HG03442 (cell line): ENCODE results near the gene DNPEP.
A peak's percentile ranks its signal among the peaks of the same experiment; 100 is the strongest.

ENCODE experiments used
- ATAC-seq: cut with Tn5 transposase; IDR thresholded peaks from one replicate; pipeline ENCODE4 v1.9.1; 2021; ENCODE audit warnings: mild to moderate bottlenecking, moderate library complexity; ENCODE audit not compliant: unreplicated experiment

Gene DNPEP

DNA sequence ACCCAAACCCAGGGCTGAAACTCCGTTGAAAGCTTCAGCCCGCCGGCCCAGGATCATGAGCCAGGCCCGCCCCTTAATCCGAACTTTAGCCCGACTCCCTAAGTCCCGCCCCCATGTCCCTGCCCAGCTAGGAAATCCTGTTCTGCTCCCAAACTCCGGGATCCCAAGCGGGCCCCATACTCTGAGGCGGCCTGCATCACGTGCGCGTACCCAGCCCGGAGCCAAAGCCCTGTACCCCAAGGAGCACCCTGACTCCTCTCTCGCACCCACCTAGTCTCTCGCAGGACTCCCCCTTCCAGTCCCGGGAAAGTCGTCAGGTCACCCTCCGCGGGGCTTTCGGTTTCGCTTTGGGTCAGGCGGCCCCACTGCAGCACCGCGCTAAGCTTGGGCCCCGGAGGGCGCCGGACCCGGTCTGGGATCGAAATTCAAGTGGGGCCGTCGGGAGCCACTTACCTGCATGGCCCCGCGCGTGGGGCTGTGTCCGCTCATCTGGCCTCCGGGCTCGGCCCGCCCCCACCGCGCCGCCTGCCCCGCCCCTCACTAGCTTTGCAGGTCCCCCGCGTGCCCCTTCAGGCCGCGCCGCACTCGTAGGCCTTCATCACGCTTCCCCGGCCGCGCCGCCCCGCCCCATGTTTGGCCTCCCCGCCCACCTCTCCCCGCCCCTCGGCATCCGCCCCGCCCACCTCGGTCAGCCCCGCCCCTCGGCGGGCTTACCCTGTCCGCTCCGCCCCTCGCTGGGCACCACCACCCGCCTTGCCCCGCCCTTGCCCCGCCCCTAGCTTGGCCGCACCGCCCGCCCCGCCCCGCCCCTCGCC is at the start of gene DNPEP:
TSS of gene DNPEP (minus strand) at position 607 of the 815 bp plus-strand sequence. CDS start at position 489, 118 bp downstream.
- ATAC-seq = peak; percentile 63

DNA sequence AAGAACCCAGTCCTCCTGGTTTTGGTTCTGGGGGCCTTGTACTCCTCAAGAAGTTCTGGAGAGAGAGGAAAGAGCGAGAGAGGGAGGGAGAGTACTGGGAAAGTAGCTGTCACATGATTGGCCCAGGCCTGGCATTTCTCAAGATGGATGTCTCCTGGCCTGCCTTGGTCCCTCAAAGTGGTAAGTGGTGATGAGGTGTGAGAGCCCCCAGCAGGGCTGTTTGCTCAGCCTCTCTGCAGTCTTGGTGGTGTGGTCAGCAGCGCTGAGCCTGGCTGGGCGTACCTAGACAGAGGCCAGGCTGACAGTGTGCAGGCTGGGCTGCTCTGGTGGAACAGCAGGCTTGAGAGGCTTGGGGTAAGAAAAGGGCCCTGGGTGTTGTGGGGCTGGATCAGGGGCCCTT is 49.4 kb upstream of the DNPEP start:
- ATAC-seq = no peak

DNA sequence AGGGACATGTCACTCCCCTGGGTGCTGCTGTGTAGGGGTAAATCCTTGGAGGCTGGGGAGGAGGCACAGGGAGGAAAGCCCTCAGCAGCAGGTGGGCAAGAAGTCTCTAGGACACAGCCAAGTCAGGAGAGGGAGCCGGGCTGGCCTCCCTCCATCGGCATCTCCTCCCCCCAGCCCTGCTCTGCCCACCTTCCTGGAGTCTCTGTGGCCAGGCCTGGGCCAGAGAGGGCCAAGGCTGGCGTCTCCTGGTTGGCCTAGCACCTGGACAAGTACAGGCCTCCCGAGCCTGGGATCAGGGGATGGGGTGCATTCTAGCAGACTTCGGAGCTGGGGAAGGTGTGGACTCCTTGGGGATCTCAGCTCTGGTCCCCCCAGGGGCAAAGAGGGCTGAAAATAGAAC is 48.8 kb upstream of the DNPEP start:
- ATAC-seq = no peak

DNA sequence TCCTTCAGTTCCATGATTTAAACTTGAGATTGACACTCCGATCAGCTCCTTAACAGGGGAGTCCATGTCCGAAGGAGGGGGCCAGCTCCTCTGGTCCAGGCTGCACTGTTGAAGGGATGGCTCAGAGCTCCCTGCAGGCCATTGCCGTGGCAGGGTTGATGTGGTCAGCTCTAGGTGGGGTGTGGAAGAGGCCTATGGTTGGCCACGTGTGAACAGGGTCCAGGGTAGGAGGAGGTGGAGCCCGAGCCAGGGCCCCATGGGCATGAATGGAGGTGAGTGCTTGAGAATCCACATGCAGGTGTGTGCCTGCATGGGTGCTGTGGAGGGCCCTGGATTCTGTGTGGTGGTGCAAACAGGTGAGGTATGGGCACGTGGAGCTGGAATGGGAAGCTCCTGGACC is 48.0 kb upstream of the DNPEP start:
- no peak for ATAC-seq

DNA sequence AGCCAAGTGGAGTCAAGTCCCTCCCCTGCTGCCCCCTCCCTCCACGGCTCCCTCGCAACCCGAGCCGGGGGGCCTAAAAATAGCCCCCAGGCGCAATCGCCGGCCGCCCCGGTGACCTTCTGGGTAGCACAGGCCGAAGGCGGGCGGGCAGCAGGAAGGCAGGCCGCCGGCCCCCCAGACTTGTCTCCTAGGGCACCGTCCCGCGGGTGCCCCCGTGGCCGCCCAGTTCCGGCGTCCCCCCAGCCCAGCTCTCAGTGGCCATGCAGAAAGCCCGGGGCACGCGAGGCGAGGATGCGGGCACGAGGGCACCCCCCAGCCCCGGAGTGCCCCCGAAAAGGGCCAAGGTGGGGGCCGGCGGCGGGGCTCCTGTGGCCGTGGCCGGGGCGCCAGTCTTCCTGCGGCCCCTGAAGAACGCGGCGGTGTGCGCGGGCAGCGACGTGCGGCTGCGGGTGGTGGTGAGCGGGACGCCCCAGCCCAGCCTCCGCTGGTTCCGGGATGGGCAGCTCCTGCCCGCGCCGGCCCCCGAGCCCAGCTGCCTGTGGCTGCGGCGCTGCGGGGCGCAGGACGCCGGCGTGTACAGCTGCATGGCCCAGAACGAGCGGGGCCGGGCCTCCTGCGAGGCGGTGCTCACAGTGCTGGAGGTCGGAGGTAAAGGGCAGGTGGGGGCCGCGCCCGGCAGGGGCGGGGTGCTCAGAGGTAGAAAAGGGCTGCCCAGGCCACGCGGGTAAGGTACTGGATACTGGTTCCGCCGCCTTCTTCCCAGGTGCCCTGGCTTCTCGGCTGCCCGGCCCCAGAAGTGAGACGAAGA is 47.2 kb upstream of the DNPEP start, which contains the start of gene SPEG:
TSS of gene SPEG (plus strand) at position 126 of the 808 bp plus-strand sequence. CDS start at position 261, 135 bp downstream.
- no peak for ATAC-seq

DNA sequence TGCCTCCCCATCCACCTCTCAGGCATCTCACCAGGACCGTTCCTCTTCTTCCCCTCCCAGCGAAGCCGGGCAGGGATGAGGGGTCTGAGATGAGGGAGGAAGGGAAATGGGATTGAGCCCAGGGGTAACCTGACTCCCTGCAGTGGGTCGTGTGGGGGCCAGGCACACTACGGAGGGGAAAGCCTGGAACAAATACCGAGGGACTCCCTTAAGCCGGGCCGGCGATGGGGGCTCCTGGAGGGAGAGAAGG is 46.7 kb upstream of the DNPEP start:
- no peak for ATAC-seq

DNA sequence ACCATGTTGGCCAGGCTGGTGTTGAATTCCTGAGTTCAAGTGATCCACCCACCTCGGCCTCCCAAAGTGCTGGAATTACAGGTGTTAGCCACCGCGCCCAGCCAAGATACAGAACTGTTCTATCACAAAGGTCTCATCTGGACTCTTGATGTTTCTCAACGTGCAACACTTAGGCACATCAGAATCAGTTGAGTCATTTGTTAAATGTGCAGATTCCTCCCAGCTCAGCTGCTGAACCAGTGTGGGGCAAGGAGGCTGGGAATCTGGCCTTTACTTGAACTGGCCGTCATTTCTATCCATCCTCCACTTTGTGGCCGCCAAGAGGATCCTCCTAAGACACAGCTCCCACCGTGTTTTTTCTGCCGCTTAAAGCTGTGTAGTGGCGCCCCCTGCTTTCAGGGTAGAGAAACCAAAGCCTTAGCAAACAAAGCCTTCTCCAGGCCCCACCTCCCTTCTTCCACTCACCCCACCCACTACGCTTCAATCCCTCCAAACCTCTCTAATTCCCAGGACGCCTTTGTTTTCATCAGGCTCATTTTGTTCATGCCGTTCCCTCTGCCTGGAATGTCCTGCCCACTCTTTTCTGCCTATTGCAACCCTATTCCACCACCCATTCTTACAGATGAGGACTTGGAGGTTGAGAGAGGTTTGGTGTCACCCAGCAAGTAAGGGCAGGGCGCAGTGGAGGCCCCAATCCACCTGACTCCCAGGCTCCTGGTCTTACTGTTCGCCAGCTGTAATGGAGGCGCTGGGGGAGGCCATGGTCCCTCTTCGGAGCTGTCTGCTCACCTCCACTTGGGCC is 46.2 kb upstream of the DNPEP start:
- no peak for ATAC-seq

DNA sequence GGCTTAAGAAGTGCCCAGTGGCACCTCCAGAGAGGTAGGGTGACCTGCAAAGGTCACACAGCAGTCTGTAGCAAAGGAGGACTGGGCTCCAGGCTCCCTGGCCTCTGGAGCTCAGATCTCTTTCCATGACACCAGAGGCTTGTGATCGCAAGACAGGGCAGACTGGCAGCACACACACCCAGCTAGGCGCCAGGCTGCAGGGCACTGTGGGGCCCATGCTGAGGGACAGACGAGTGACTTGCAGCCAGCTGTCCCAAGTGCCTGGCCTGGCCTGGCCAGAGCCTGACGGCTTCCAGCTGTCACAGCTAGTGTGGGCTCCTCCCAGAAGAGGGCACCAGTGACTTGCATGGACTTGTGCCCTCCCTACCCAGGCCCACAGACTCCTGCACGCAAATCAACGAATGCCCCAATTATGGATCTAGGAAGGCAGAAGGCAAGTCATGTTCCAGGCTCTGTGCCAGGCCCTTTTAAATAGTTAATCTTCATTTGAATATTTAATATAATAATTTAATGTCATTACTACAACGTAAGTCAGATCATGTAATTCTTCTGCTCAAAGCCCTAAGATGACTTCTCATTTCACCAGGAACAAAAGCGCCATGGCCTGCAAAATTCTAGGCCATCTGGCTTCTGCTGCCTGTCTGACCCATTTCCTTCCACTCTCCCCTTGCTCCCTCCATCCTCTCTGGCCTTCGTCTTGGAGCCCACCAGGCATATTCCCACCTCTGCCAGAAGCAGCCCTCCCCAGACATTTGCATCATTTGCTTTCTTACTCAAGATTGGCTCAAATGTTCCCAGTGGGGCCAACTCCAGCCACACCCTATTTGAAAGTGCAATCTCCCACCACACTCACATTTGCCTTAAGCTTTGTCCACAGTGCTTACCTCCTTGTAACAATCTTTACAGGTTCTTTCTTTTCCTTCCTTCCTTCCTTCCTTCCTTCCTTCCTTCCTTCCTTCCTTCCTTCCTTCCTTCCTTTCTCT is 43.2 kb upstream of the DNPEP start:
- ATAC-seq = no peak

DNA sequence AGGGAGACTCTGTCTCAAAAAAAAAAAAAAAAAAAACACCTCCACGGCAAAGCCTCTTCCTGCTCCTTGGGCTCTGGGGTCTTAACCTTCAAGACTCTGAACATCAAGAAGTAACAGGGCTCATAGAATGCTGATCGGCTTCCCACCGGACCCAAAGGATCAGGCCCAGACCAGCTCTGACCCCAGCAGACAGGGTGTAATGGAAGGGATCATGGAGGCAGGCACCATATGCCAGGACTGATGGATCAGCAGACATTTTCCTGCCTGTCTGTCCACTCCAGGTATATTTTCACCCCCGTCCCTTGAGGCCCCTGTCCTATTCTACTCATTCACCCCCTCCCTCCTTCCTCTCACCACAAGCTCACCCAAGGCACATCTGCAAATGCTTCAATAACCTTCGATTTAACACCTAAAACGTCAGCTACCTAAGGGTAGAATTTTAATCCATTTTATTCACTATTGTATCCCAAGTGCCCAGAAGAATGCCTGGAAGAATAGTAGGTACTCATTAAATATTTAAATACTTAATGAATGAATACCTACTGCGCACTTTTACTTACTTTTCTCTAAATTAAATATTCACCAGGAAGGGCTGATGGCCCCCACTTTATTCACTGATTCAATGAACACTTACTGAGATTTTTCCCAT is 42.4 kb upstream of the DNPEP start:
- no peak for ATAC-seq

DNA sequence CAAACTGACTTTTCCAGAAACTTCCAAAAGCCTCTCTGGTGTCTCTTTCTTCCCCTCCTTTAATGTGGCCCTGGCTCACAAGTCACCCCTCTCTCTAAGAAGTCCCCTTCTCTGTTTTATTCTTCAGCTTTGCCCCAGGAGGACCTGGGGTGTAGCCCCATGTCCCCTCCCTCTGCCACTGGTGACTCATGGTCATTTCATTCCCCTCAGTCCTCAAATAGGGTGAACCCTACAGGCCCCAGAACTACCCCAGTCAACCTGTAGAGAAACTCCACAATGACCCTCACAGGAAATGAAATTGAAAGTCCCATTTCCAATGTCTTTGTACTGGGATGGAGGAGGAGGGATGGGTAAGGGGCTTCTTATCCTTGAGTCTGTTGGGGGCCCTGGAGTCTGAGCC is 40.8 kb upstream of the DNPEP start:
- ATAC-seq = no peak

DNA sequence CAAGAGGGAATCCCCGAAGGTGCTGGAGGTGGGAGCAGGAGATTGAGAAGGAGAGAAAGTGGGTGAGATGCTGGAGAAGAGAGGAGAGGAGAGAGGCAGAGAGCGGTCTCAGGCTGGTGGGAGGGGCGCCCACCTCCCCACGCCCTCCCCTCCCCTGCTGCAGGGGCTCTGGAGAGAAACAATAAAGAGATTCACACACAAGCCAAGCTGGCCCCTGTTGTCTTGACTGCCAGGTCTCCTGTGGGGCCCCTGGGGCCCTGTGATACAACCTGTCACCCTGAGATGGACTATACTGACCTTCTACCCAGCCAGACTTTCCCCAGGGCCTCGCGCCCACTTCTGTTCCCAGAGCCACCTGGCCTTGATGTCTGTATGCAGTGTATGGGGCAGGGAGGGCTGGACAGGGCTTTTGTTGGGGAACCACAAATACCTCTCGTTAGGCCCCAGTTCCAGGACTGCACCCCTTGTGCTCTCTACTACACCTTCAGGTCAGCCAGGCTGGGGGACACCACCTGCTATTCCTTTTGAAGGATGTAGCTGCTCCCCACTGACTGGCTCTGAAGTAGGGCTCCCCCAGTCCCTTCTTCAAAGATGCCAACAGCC is 38.9 kb upstream of the DNPEP start:
- no peak for ATAC-seq

DNA sequence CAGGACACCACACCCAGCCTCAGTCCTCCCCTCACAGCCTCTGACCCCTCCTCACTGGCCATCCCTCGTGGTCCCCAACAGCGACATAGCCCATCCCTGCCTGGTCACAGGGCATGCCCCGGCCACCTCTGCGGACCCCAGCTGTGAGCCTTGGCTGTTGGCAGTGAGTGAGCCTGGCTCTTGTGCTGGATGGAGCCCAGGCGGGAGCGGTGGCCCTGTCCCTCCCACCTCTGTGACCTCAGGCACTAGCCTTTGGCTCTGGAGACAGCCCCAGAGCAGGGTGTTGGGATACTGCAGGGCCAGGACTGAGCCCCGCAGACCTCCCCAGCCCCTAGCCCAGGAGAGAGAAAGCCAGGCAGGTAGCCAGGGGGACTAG is 38.3 kb upstream of the DNPEP start:
- ATAC-seq = no peak

DNA sequence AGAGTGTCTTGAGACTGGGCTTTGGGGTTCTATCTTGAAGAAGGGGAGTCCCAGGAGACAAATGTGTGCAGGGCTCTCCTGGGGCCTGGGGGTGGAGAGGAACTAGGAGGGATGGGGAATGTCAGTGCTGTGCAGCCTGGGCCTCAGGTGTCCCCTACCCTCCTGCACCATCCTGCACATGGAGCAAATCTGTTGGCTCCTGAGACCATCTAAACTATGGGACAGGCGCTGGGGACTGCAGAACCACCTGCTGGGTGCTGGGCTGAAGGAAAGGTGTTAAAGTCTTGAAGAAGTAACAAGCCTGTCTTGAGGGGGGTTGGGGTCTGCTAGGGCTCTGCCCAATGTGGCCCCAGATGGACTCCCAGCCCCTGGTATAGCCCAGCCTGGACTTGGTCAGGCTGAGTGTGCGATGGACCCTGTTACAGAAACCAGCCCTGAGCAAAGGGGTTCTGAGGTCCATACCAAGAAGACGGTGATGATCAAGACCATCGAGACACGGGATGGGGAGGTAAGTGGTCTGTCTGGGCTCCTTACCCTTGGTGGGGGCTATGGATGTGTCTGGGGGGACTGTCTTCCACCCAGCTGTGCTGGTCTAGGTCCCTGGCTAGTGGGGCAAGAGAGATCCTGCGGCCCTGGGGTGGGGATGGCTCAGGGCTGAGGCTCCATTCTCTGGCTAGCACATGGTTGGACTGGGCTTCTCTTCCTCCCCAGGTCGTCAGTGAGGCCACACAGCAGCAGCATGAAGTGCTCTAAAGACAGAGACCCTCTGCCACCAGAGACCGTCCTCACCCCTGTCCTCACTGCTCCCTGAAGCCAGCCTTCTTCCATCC is 37.7 kb upstream of the DNPEP start:
- no peak for ATAC-seq

DNA sequence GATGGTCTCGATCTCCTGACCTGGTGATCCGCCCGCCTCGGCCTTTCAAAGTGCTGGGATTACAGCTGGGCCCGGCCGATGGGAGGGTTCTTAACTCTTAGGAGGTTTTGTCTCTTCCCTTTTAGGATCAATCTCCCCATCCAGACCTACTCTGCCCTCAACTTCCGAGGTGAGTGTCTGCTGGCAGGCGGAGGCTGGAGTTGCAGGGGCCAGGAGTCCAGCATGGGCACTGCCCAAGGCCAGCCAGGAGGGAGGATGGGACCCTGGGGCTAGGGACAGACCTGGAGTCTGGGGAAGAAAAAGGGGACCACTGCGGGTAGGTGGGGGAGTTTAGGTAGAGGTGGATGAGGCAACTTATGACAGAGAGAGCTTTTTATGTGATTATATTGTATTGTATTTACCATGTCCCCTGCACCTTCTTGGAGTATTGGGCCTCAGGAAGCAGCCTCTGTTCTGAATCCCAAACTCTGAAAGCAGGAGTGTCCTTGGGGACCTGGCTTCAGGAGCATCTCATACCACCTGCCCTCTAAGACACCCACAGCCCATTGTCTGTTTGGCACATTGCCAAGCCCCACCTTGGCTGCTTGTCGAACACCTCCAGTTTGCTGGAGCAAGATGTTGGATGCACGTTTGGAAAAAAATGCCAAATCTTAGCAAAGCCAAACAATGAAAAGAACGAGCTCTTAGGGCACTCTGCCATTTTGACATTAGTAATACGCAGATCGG is 36.1 kb upstream of the DNPEP start:
- no peak for ATAC-seq

DNA sequence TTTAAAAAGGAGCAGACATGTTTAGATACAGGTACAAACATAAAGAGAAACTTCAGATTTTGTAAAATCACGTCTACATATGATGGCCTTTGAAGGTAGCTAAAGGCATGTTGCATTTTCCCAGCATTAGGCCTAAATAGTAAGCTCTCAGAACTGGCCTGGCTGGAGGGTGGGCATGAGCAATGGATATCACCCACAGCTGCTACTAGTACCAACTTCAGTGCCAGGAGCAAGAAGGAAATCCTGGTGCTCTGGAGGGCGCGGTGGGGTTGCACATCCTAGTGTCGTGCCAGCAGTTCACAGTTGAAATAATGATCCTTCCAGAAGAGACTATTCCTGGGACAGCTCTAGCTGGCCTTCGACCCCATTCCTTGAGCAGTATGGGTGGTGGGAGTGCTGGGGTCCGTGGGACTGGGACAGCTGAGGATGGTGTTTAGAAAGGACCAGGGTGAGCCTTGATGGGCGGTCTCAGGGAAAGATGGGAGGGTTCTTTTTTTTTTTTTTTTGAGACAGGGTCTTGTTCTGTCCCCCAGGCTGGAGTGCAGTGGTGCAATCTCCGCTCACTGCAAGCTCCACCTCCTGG is 35.3 kb upstream of the DNPEP start:
- no peak for ATAC-seq

DNA sequence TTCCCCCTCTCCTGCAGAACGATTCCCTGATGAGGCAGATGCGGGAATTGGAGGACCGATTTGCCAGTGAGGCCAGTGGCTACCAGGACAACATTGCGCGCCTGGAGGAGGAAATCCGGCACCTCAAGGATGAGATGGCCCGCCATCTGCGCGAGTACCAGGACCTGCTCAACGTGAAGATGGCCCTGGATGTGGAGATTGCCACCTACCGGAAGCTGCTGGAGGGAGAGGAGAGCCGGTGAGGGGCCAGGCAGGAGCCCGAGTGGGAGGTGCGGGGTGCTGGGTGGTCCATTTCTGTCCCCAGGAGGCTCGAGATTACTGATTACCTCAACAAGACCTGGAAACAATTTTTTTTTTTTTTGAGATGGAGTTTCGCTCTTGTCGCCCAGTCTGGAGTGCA is 33.6 kb upstream of the DNPEP start:
- no peak for ATAC-seq

DNA sequence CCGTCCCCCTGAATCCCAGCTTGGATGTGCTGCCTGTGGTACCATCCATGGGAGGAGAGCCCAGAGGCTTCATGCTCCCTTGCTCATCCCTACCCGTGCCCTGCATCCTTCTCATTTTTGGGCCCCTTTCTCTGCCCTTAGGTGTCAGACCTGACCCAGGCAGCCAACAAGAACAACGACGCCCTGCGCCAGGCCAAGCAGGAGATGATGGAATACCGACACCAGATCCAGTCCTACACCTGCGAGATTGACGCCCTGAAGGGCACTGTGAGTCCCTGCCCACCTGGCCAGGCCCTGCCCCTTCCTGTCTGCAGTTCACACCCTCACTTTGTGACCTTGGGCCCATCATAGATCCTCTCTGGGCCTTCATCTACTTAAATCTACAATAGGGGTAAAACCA is 33.0 kb upstream of the DNPEP start:
- ATAC-seq = no peak
